Measurements from ENCODE around the gene INTS6. TPM values are rescaled to one million over a fixed set of nuclear protein-coding genes. Genes with fewer than 3 reads are reported as not detected.

INTS6 gene
- total RNA-seq, 1 donor from 2014 or later, result 58.4 TPM

DNA sequence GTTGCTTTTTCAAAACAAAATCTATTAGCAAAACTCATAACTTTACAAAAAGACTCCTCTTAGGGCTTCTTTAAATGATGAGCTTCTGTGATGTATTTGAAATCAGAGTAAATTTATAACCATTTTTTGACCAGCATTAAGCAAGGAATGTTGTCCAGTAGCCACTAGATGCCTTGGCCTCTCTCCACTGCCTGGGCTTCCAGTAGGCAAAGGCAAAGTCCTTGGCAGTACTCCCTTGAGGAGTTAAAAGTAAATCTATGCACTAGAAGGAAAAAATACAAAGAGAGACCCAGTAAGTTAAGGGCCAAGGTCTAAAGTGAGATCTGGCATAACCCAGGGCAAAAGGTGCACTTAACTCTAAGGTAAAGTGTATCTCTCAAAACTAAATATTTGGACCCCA is 103.8 kb downstream of the INTS6 start:
- intact Hi-C loops (cut with micrococcal nuclease), result no loop called here

DNA sequence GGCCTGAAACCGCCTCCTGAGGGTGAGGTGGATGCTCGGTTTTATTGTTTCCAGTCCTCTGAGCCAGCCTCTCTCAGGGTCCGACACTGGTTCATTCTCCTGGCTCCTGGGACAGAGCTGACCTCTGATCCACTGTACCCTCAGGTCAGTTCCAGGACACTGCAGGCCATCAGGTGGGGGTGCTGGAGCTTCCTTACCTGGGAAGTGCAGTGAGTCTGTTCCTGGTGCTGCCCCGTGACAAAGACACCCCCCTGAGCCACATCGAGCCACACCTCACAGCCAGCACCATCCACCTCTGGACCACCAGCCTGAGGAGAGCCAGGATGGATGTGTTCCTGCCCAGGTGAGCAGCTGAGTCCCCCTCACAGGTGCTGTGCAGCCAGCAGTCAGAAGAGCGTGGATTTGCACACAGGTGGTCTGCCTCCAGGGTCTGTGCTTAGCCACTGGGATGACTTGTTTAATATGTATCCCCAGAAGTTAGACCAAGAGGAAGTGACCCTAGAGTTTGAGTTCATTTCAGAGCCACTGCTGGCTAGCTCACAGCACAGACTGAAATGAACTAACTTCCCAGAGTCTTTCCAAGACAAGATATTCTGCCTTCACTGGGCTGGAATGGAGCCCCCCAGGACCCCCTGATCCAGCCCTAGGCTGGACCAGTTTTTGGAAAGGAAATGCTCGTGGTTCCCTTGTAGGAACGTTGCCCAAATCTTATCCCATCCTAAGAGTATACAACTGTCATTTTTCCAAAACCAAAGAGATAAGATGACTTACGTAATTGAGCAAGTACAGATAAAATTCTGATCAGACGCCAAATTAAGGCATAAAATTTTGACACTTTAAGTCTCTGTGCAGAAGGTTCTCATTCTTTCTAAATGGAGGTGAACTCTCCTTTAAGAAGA is 104.5 kb downstream of the INTS6 start:
- intact Hi-C loops (cut with micrococcal nuclease), result no loop called here

- intact Hi-C loops (cut with micrococcal nuclease), result no loop called here
Observed at GRCh38 chr13:51347099-51347498, 105.7 kb downstream of the INTS6 start.

- intact Hi-C loops (cut with micrococcal nuclease), result no loop called here
Observed at GRCh38 chr13:51346397-51346796, 106.4 kb downstream of the INTS6 start.

DNA sequence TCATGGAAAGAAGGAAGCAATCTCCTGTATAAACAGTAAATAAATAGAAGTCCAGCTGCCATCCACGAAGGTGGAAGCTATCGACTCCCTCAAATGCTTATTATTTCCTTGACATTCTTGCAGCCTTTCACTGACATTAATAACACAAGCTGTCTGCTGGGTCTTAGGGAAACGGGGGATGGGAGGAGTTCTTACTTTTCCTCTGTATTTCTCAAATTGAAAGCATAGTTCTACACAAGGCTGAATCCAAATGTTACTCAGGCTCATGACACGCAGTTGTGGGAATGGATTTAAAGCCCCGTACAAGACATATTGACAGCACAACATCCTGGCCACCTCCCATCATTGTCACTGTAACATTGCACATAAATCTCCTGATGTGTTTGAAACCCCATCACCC is 109.4 kb downstream of the INTS6 start:
- intact Hi-C loops (cut with micrococcal nuclease), result no loop called here

DNA sequence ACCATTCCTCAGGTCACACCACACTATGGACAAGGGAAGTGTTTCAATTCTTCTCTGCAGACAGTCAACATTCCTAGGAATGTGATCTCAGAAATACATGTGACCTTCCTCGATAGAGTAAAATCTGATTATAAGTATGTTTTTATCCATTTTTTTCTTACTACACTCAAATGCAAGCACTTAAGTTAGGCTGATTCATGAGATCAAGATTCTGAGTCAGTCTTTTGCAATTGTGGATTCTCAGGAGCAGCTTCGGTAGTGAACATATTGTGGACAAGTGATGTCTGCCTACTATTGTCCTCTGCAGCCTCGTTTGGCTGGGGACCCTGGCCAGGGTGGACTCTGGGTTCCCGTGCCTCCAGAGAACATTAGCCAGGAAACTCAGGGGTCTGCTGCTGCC is 110.1 kb downstream of the INTS6 start:
- intact Hi-C loops (cut with micrococcal nuclease), result no loop called here

GRCh38 chr13:51341791-51342190 is 111.0 kb downstream of the INTS6 start:
- intact Hi-C loops (cut with micrococcal nuclease), result no loop called here

DNA sequence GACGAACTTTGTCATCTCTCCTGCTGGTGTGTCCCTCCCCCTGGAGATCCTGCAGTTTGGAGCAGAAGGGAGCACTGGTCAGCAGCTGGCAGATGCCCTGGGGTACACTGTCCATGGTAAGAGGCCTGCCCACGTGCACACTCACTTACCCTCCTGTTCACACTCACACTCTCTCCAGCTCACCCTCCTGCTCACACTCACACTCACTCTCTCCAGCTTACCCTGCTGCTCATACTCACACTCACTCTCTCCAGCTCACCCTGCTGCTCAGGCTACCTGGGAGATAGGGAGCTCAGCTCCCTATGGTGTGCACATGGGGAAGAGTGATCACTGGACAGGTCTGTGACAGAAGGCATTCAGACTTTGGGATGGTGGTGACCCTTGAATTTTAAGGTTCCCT is 111.6 kb downstream of the INTS6 start:
- intact Hi-C loops (cut with micrococcal nuclease), result no loop called here

- intact Hi-C loops (cut with micrococcal nuclease), result no loop called here
Observed at GRCh38 chr13:51339952-51340732, 112.7 kb downstream of the INTS6 start.

DNA sequence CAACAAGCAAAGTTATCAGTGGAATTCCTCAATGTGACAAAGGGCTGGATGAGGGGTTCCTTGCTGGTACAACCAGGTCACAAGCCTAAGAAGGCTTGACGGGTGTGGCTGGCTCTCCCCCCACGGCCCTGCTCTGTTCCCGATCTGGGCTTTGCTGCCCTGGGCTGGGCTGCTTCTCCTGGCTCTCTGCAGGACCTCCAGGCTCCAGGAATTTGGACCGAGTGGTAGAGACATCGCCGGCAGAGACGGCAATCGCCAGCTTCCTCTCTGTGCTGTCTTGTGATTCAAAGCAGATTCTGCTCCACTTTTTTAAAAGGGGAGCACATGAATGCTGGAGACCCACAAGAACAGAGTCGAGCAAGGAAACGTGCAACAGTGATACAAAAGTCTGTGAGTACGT is 113.5 kb downstream of the INTS6 start, which contains the start of gene SERPINE3:
TSS of gene SERPINE3 (plus strand) at position 338 of the 400 bp plus-strand sequence. CDS start 1,401 bp downstream, outside the sequence.
- intact Hi-C loops (cut with micrococcal nuclease), result no loop called here

- intact Hi-C loops (cut with micrococcal nuclease), result no loop called here
Observed at GRCh38 chr13:51336746-51337145, 116.1 kb downstream of the INTS6 start.

- intact Hi-C loops (cut with micrococcal nuclease), result no loop called here
Observed at GRCh38 chr13:51333826-51334225, 119.0 kb downstream of the INTS6 start.

- intact Hi-C loops (cut with micrococcal nuclease), result no loop called here
Observed at GRCh38 chr13:51333421-51333820, 119.4 kb downstream of the INTS6 start.

DNA sequence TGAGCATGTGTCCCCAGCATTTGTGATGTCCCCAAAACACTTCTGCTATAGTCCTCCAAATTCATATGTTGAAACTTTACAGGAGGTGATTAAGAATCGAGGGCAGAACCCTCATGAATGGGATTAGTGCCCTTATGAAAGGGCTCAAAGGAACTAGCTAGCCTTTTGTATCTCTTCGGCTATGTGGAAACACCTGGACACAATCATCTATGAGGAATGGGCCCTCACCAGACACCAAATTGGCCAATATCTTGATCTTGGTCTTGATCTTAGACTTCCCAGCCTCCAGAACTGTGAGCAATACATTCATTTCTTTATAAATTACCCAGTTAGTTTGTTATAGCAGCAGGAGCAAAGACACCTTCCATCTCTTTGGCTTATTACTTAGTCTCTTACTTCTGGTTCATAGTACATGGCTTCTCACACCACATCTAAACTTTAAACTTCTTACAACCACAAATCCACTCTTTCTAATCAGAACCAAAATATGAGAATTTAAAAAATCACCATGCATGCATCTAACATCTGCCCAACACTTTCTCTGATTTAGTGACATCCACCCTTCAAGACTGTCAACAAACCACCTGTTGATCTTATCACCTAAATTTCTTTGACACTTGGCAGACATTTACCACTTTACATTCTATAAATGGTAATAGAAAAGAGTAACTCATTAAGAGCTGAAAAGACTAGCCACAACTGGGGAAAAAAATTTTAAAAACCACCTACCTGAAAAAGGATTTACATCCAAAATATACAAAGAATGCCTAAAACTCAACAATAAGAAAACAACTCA is 120.1 kb downstream of the INTS6 start:
- intact Hi-C loops (cut with micrococcal nuclease), result no loop called here

DNA sequence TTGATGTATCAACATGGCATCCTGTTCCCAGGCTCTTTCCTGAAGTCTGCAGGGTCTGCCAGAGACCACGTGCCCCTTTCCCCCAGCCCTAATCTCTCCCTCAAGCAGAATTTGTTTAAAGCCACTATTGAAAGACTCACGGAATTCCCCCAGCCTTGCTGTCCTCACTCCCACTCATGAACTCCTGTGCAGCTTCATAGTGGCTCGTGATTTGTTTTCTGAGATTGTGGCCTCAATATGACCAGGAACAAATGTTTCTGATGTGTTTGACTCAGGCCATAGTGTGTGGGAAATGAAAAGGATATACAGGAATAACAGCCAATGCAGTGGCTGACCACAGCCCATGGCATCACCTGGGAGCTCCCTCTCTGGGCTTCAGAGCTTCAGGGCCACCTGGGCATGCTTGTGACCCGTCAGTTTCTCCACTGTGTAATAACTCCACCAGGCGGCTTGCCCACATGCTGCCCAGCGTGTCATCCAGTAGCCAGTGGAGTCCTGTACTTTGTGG is 121.4 kb downstream of the INTS6 start:
- intact Hi-C loops (cut with micrococcal nuclease), result no loop called here

- intact Hi-C loops (cut with micrococcal nuclease), result no loop called here
Observed at GRCh38 chr13:51330791-51331190, 122.0 kb downstream of the INTS6 start.

DNA sequence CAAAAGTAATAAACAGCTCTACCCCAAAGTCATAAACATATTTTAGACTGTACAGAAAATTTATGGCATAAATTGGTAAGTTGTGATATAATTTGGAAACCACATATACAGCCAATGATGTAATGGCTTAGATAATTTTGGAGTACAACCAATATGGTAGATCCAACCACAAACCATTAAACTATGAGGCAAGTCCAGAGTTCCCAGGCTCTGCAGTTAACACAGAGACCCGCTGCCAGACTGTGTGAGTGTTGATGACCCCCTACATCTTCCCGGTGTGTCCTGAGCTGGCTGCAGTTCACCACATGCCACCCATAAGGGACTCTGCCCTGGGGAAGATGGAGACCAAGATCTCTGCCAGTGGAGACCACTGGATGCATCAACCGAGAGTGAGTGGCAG is 123.2 kb downstream of the INTS6 start:
- intact Hi-C loops (cut with micrococcal nuclease), result no loop called here

DNA sequence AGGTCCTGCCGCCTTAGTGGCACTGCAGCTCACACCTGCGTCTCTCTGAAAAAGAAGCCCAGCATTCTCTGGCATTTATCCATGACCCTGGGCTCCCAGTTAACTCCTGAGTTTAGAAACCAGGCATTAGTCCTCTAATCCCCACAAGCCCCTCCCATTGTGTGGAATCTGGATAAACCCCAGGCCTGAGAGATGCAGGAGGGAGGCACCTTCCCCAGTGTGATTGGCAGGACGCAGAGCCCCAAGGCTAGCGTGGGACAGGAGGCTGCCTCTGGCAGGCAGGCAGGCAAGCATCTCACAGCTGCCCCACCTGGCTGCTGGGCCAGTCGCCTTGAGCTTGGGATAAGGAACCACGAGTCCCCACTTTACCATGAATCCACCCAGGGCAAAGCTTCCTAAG is 124.3 kb downstream of the INTS6 start:
- intact Hi-C loops (cut with micrococcal nuclease), result no loop called here

GRCh38 chr13:51327961-51328360 is 124.9 kb downstream of the INTS6 start:
- intact Hi-C loops (cut with micrococcal nuclease), result no loop called here

- intact Hi-C loops (cut with micrococcal nuclease), result no loop called here
Observed at GRCh38 chr13:51326777-51327176, 126.1 kb downstream of the INTS6 start.

DNA sequence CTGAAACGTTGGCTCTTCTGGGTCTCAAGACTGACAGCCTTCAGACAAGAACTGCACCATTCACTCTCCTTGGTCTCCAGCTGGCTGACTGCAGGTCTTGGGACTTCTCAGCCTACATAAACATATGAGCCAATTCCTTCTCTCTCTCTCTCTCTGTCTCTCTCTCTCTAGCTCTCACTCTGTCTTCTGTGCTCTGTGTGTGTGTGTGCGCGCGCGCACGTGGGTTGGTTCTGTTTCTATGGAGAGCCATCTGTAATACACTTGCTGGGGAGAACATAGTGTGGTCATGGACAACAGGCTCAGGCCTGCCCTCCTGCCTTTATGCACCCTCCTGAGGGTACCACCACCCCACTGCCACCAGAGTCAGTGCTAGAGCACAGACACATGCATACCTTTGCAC is 127.0 kb downstream of the INTS6 start:
- intact Hi-C loops (cut with micrococcal nuclease), result no loop called here

Data from T-helper 2 cell treated with Interferon-gamma antibody and Interleukin-4, amounts not matched to agents 100 ng/mL and 5 ng/mL, for 36 hours (primary cell).